H1 (cell line): ENCODE measurements around the gene MIX23. TPM values are rescaled to one million over a fixed set of nuclear protein-coding genes. Genes with fewer than 3 reads are reported as not detected.

Source experiments
- CTCF ChIA-PET: fragments of 300-600 bp; sonication (Branson Sonifier 250); formaldehyde crosslinking; loops from one replicate; lab custom pipeline; 2021; ENCODE audit not compliant: partially characterized antibody; lab: Charles Lee
- POLR2A ChIA-PET: fragments of 300-600 bp; sonication (Branson Sonifier 250); formaldehyde crosslinking; loops from one replicate; lab custom pipeline; 2021; ENCODE audit warnings: inconsistent platforms; ENCODE audit not compliant: partially characterized antibody; lab: Charles Lee
- DNase-seq, 2 experiments: peaks; one replicate each; pipeline versions ENCODE4 v3.0.0 to v3.0.0-alpha.2; 2010 to 2022; ENCODE audit warnings: low spot score in 2 of 2, low read depth in 1 of 2, mixed read lengths in 1 of 2
- FAIRE-seq: peaks from 2 replicates; lab custom pipeline; 2011; peaks lifted over from hg19 to GRCh38; lab: Jason Lieb, UNC
- H2AFZ ChIP-seq: 2 replicates; pipeline ENCODE4 v1.8.1; 2012; ENCODE audit warnings: low read length, inconsistent platforms
- H2AK5ac ChIP-seq: 2 replicates; pipeline ENCODE4 v1.6.1; 2013; ENCODE audit warnings: low read depth, low read length
- H2BK120ac ChIP-seq: replicated peaks from 2 replicates; pipeline ENCODE3; 2013; ENCODE audit warnings: low read depth, low read length, inconsistent platforms
- H2BK12ac ChIP-seq: 2 replicates; pipeline ENCODE4 v1.6.1; 2013; ENCODE audit warnings: low read depth, low read length
- H2BK15ac ChIP-seq: 2 replicates; pipeline ENCODE4 v1.6.1; 2013; ENCODE audit warnings: low read length
- H2BK20ac ChIP-seq: 2 replicates; pipeline ENCODE4 v1.6.1; 2013; ENCODE audit warnings: low read length
- H2BK5ac ChIP-seq: 2 replicates; pipeline ENCODE4 v1.6.1; 2013; ENCODE audit warnings: low read depth, low read length
- H3K14ac ChIP-seq: 2 replicates; pipeline ENCODE4 v1.6.1; 2013; ENCODE audit warnings: inconsistent platforms; ENCODE audit not compliant: insufficient read length
- H3K18ac ChIP-seq: 2 replicates; pipeline ENCODE4 v1.6.1; 2013; ENCODE audit warnings: low read length; ENCODE audit errors: extremely low read depth
- H3K23ac ChIP-seq: 2 replicates; pipeline ENCODE4 v1.6.1; 2013; ENCODE audit warnings: inconsistent platforms; ENCODE audit not compliant: insufficient read length
- H3K23me2 ChIP-seq: 2 replicates; pipeline ENCODE4 v1.6.1; 2013; ENCODE audit warnings: low read depth, low read length
- H3K27ac ChIP-seq: 2 replicates; pipeline ENCODE4 v1.6.1; 2011; ENCODE audit warnings: low read depth, low read length, inconsistent platforms
- H3K27me3 ChIP-seq, 4 experiments: replicated peaks in 1 of 4; 1 replicate in 1 of 4; 2 replicates in 3 of 4; pipeline versions ENCODE4 v1.6.1 to v1.8.1; 2011 to 2013; ENCODE audit warnings: low read length in 3 of 4, mild to moderate bottlenecking in 3 of 4, inconsistent platforms in 2 of 4, mixed read lengths in 2 of 4, moderate library complexity in 1 of 4; ENCODE audit not compliant: control insufficient read depth in 3 of 4, insufficient read depth in 3 of 4; ENCODE audit errors: extremely low read depth in 1 of 4
- H3K36me3 ChIP-seq, 4 experiments: 2 replicates each; pipeline versions ENCODE4 v1.6.1 to v1.8.1; 2011 to 2013; ENCODE audit warnings: mild to moderate bottlenecking in 4 of 4, low read length in 3 of 4, moderate library complexity in 2 of 4, control low read depth in 1 of 4, inconsistent platforms in 1 of 4; ENCODE audit not compliant: insufficient read depth in 4 of 4, control insufficient read depth in 2 of 4
- H3K4ac ChIP-seq: replicated peaks from 2 replicates; pipeline ENCODE3; 2013; ENCODE audit warnings: low read length, low read depth, mixed read lengths, inconsistent platforms; ENCODE audit not compliant: insufficient read length
- H3K4me1 ChIP-seq, 4 experiments: replicated peaks in 1 of 4; 1 replicate in 1 of 4; 2 replicates in 3 of 4; pipeline versions ENCODE4 v1.6.1 to v1.8.1; 2011 to 2013; ENCODE audit warnings: low read length in 3 of 4, inconsistent platforms in 2 of 4, mixed read lengths in 1 of 4; ENCODE audit not compliant: insufficient read depth in 4 of 4, control insufficient read depth in 3 of 4
- H3K4me2 ChIP-seq, 2 experiments: 2 replicates each; pipeline versions ENCODE4 v1.6.1 to v1.8.1; 2011 to 2013; ENCODE audit warnings: low read depth in 2 of 2, low read length in 2 of 2, control low read depth in 1 of 2, inconsistent platforms in 1 of 2, mild to moderate bottlenecking in 1 of 2; ENCODE audit not compliant: insufficient read depth in 1 of 2
- H3K4me3 ChIP-seq, 4 experiments: fragments of 200-600, 300-600 bp in 1 of 4; sonication (generic), shearing (Covaris generic), sonication (Bioruptor Twin) in 1 of 4; 2 replicates each; pipeline versions ENCODE4 v1.5.1 to v1.8.1; 2011 to 2016; ENCODE audit warnings: low read length in 4 of 4, low read depth in 3 of 4, control low read depth in 2 of 4, inconsistent platforms in 2 of 4, mild to moderate bottlenecking in 2 of 4, mixed read lengths in 1 of 4, moderate library complexity in 1 of 4; ENCODE audit not compliant: insufficient read depth in 2 of 4; ENCODE audit errors: extremely low read depth in 1 of 4
- H3K56ac ChIP-seq: replicated peaks from 2 replicates; pipeline ENCODE3; 2013; ENCODE audit warnings: low read depth, mild to moderate bottlenecking, mixed read lengths, low read length, inconsistent platforms; ENCODE audit not compliant: insufficient read length
- H3K79me1 ChIP-seq: 2 replicates; pipeline ENCODE4 v1.6.1; 2013; ENCODE audit warnings: low read depth, low read length, control low read depth
- H3K79me2 ChIP-seq, 2 experiments: 2 replicates each; pipeline versions ENCODE4 v1.6.1 to v1.8.1; 2012 to 2013; ENCODE audit warnings: low read length in 2 of 2, mild to moderate bottlenecking in 2 of 2, inconsistent platforms in 1 of 2; ENCODE audit not compliant: insufficient read depth in 2 of 2, control insufficient read depth in 1 of 2
- H3K9ac ChIP-seq, 4 experiments: replicated peaks in 1 of 4; 1 replicate in 1 of 4; 2 replicates in 3 of 4; pipeline versions ENCODE4 v1.6.1 to v1.8.1; 2011 to 2013; ENCODE audit warnings: low read depth in 3 of 4, low read length in 3 of 4, control low read depth in 2 of 4, mild to moderate bottlenecking in 2 of 4, moderate library complexity in 2 of 4, inconsistent platforms in 1 of 4; ENCODE audit errors: extremely low read depth in 1 of 4
- H3K9me3 ChIP-seq, 2 experiments: 2 replicates each; pipeline versions ENCODE4 v1.6.1 to v1.8.1; 2012 to 2013; ENCODE audit warnings: mild to moderate bottlenecking in 2 of 2, moderate library complexity in 2 of 2, control low read depth in 1 of 2, inconsistent platforms in 1 of 2, low read depth in 1 of 2, low read length in 1 of 2, mixed read lengths in 1 of 2; ENCODE audit not compliant: insufficient read depth in 2 of 2
- H4K20me1 ChIP-seq, 2 experiments: replicated peaks in 1 of 2; 2 replicates each; pipeline versions ENCODE3 to v1.8.1; 2011 to 2013; ENCODE audit warnings: inconsistent platforms in 2 of 2, low read length in 2 of 2, mild to moderate bottlenecking in 1 of 2; ENCODE audit not compliant: insufficient read depth in 2 of 2, control insufficient read depth in 1 of 2
- H4K5ac ChIP-seq: 2 replicates; pipeline ENCODE4 v1.6.1; 2013; ENCODE audit warnings: low read length, low read depth, mixed read lengths, inconsistent platforms; ENCODE audit not compliant: insufficient read length
- H4K8ac ChIP-seq: 2 replicates; pipeline ENCODE4 v1.8.0; 2013; ENCODE audit warnings: mild to moderate bottlenecking, moderate library complexity, low read length, inconsistent platforms; ENCODE audit not compliant: insufficient read depth; ENCODE audit errors: extremely low read depth
- H4K91ac ChIP-seq: replicated peaks from 2 replicates; pipeline ENCODE3; 2013; ENCODE audit warnings: low read length, mixed read lengths, inconsistent platforms; ENCODE audit not compliant: insufficient read length
- CHD2 ChIP-seq: IDR thresholded peaks from 2 replicates; pipeline ENCODE4 v1.6.1; 2012; ENCODE audit warnings: low read length, improper control_type of control experiment
- HDAC6 ChIP-seq: IDR thresholded peaks from one replicate; pipeline ENCODE4 v1.7.1; 2012; ENCODE audit warnings: low read depth, mild to moderate bottlenecking, inconsistent platforms, low read length, moderate library complexity
- RBBP5 ChIP-seq: IDR thresholded peaks from 2 replicates; pipeline ENCODE4 v1.7.1; 2012; ENCODE audit warnings: low read depth, mild to moderate bottlenecking, inconsistent platforms, low read length, moderate library complexity, borderline replicate concordance
- SP2 ChIP-seq: IDR thresholded peaks from 2 replicates; pipeline ENCODE4 v1.6.1; 2012; ENCODE audit warnings: mild to moderate bottlenecking, low read length, inconsistent platforms
- SRF ChIP-seq: IDR thresholded peaks from 2 replicates; pipeline ENCODE4 v1.6.1; 2011; ENCODE audit warnings: mild to moderate bottlenecking, low read depth, low read length, moderate library complexity
- WGBS, 2 experiments: shearing (Covaris generic) in 1 of 2; methylation state at CpG; one replicate each; pipeline versions ENCODE4 v1.1.6 to v1.1.7; 2013 to 2015; ENCODE audit warnings: low lambda C conversion rate in 2 of 2, mixed read lengths in 2 of 2, inconsistent platforms in 1 of 2, low coverage in 1 of 2, missing lambda C conversion rate in 1 of 2; ENCODE audit not compliant: insufficient replicate concordance in 2 of 2, insufficient coverage in 1 of 2, insufficient read length in 1 of 2; ENCODE audit errors: extremely low coverage in 1 of 2, missing lambda C conversion rate in 1 of 2; 5-methylcytosine and 5-hydroxymethylcytosine counted together
- polyA plus RNA-seq, 7 experiments: library from polyadenylated mRNA; depleted of rRNA in 3 of 7; stranded (reverse) in 5 of 7; unstranded in 2 of 7; fragments of >200 nt in 5 of 7; fragments of 200-250 nt in 2 of 7; gene quantifications; 1 replicate in 5 of 7; 2 replicates in 1 of 7; 4 replicates in 1 of 7; pipeline versions ENCODE4 v1.2.1 to v1.2.3, GENCODE V29; 2011 to 2013; ENCODE audit warnings: missing spikeins in 2 of 7, mixed read lengths in 2 of 7
- total RNA-seq: library from RNA; stranded (reverse); fragmentation: NEBNext Ultra II Directional; extraction: Animal tissue kit (Norgen Biotek cat#: 25700); gene quantifications from 2 replicates; pipeline ENCODE4 v1.2.1, GENCODE V29; 2021
- TF ChIP-seq, protein P1 (sequence below), 3 experiments: IDR thresholded peaks; 1 replicate in 2 of 3; 2 replicates in 1 of 3; pipeline versions ENCODE4 v1.5.1 to v1.6.1; 2011; ENCODE audit warnings: low read length in 3 of 3, mild to moderate bottlenecking in 3 of 3, inconsistent platforms in 2 of 3, low read depth in 1 of 3, moderate library complexity in 1 of 3; ENCODE audit not compliant: insufficient read depth in 1 of 3; ENCODE audit errors: control extremely low read depth in 1 of 3

MIX23 gene
- total and polyA plus RNA-seq, 2 of the 8 experiments (the other 6 are each of a cell fraction or from before 2014, with no cell fraction given), result 22.1 to 69.6 TPM

DNA sequence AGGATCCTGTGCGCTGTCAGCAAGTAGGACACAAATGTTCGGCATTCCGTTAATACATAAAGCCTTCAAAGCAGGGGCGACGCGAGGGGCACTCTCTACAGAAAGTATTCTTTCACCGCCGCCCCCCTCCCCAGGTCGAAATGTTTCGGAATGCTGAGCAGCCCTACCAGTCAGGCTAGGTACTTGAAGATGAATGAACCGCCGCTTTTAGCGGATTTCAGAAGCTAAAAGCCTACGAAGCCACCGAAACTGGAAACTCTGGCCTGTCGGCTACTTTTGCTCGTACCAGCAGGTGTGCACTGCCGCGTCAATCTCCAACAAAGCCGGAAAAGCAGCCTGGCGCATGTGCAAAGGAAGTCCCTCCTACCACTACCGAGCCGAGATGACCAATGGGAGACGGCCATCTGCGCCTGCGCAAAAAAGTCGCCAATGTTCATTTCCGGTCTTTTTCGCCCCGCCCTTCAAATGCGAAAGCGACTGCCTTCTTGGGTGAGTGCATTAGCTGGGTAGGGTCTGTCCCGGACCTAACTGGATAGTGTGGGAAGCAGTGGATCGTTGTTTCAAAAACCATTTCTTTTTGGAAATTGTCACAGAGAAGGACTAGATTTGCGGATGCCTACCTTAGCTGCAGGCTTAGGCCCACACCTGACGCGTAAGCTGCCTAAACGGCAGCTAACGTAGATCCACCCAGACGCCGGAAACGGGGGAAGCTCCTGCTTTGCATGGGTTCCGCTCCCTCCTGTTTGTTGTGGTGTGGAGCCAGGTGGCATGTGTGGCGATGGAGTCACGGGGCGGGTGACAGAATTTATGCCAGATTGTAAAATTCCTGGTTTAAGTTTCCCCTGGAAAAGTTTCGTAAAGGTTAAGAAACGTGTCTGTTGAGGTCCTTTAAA is 33.0 kb upstream of the MIX23 start, which contains the start of gene WDR5B:
TSS of gene WDR5B (minus strand) at position 301 of the 893 bp plus-strand sequence. CDS start 534 bp downstream, outside the sequence.
- Histone ChIP-seq H3K23ac (no peak within 1 kb of the TSS), H4K5ac (peak within 1 kb of the TSS; percentile 93), H3K4ac (peak within 1 kb of the TSS; percentile 19), H2BK5ac (peak within 1 kb of the TSS; percentile 97), H3K18ac (peak within 1 kb of the TSS; percentile 97), H3K79me1 (no peaks in the 10 kb centered on the region), H3K36me3 (peaks cover 0 to 7% (median 0%) of the 10 kb centered on the region in 4 experiments; a peak in 3 of 8 replicates), H3K4me2 (peak within 1 kb of the TSS; percentile 72 to 77), H3K9me3 (no peaks in the 10 kb centered on the region), H3K27me3 (no peaks in the 10 kb centered on the region), H3K23me2 (peaks cover 3% of the 10 kb centered on the region), H3K27ac (peak within 1 kb of the TSS; percentile 92), H2AK5ac (no peak within 1 kb of the TSS), H2BK20ac (no peak within 1 kb of the TSS), H2BK12ac (peak within 1 kb of the TSS; percentile 91; the same call in 1 of the 2 replicates), H3K14ac (no peak within 1 kb of the TSS), H3K4me1 (peaks cover 0 to 7% (median 3%) of the 10 kb centered on the region in 4 experiments; a peak in 1 of 7 replicates), H2AFZ (peak within 1 kb of the TSS; percentile 53; the same call in 1 of the 2 replicates), H3K79me2 (peaks cover 0 to 23% of the 10 kb centered on the region in 2 experiments; a peak in 2 of 4 replicates), H4K8ac (peak within 1 kb of the TSS; percentile 86), H2BK120ac (no peak within 1 kb of the TSS), H2BK15ac (no peak within 1 kb of the TSS), H3K9ac (peak within 1 kb of the TSS; percentile 82 to 100 (median 88)), H3K56ac (no peak within 1 kb of the TSS), H4K20me1 (no peaks in the 10 kb centered on the region), H3K4me3 (peak within 1 kb of the TSS; percentile 83 to 100 (median 88)), H4K91ac (peak within 1 kb of the TSS; percentile 22)
- ChIA-PET POLR2A (interaction anchor here (0.7 to 4.0 kb wide), 13 partner anchors 9 to 729 kb away, joined by 3 to 29 read pairs (median 6); partner anchors contain the start of genes FAM162A, KPNA1 and MIX23), CTCF (interaction anchor here (2.2 to 3.9 kb wide), 3 partner anchors 11 to 31 kb away, joined by 9 to 17 read pairs (median 16); partner anchors contain the start of gene FAM162A)
- 1% methylated on average over 48 of the region's 48 CpGs; no CpG with 5 or more reads in 1 of the 2 experiments for WGBS, 2 experiments
- peak; percentile 97 for FAIRE-seq
- DNase-seq, result peak; percentile 97 to 99
- TF ChIP-seq, protein P1, sequence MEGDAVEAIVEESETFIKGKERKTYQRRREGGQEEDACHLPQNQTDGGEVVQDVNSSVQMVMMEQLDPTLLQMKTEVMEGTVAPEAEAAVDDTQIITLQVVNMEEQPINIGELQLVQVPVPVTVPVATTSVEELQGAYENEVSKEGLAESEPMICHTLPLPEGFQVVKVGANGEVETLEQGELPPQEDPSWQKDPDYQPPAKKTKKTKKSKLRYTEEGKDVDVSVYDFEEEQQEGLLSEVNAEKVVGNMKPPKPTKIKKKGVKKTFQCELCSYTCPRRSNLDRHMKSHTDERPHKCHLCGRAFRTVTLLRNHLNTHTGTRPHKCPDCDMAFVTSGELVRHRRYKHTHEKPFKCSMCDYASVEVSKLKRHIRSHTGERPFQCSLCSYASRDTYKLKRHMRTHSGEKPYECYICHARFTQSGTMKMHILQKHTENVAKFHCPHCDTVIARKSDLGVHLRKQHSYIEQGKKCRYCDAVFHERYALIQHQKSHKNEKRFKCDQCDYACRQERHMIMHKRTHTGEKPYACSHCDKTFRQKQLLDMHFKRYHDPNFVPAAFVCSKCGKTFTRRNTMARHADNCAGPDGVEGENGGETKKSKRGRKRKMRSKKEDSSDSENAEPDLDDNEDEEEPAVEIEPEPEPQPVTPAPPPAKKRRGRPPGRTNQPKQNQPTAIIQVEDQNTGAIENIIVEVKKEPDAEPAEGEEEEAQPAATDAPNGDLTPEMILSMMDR (IDR thresholded peaks at IDR 0.05; ENCODE audit: control extremely low read depth in 1 of 3, insufficient read depth in 1 of 3, low read depth in 1 of 3, low read length in 3 of 3), result no peak
- TF ChIP-seq SRF (no peak), SP2 (no peak), CHD2 (peak; percentile 37; the same call in 1 of the 2 replicates), HDAC6 (no peak), RBBP5 (no peak; the same call in 1 of the 2 replicates)
